ENCODE data around the gene ERN1. TPM values are rescaled to one million over a fixed set of nuclear protein-coding genes. Genes with fewer than 3 reads are reported as not detected.

The ERN1 gene
- total and polyA plus RNA-seq, 7 donors = 1.2 to 9.4 (median 7.4) TPM

DNA sequence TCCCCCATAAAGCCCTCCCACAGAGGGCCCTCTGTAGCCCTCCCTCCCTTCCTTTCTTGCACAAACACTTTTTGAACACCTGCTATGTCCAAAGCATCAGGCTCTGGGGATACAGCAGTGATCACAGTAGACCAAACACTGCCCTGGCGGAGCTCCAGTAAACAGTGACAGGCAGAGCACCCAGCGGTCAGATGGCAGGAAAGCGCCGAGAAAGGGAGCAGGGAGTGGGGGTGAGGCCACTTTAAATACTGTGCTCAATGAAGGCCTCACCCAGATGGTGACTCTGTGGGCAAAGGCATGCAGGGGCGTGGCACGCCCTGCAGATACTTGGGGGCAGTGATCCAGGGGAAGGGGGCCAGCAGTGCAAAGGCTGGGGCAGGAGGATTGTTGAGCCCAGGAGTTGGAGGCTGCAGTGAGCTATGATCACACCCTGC lies 124.2 kb downstream of the ERN1 start:
- 17 to 44% methylated on average over 6 of the region's 6 CpGs for WGBS, 2 donors
- peak overlapping the region in 3 of 4 donors; percentile 7 to 57 (median 28) for H3K27ac ChIP-seq

DNA sequence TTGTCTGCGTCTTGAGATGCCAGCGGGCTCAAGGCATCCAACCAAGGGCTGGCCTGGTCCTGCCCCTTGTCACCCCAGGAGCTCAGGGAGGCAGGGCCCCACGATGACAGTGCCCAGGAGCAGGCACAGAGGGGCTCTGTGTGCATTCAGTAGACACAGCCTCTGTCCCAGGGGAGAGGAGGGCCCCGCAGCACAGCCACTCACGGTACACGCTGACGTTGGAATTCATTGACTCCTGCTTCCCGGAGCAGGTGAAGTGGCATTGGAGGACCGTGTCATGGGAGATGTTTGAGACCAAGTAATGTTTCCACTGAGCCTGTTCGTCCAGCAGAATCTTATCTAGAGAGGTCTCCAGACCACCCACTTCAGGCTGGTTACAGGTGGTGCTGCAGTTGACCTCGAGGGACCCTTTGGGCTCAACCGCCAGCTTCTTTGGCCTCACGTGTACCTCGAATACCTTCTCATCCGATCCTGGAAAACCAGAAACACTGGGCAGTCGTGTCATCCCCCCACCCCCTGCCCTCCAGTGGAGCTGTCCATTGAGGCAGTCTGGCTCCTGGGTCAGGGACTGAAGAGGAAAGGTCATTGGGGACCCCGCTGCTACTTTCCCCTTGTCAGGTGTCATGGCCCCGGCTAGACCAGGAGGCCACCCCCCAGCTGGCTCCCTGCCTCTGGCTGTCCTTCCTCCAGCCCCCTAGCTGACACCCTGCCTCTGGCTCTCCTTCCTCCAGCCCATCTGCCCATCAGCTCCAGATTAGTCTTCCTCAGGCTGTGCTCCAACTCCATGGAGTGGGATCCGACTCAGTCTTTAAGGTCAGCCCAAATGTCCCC lies 124.8 kb downstream of the ERN1 start:
- no peaks in the 10 kb centered on the region for H3K9me3 ChIP-seq
- intact Hi-C loops (cut with DNase I) = no loop called here
- peak; percentile 59 for DNase-seq
- no peak overlapping the region for H3K4me3 ChIP-seq
- TF ChIP-seq EP300 (IDR thresholded peaks at IDR 0.05) (no peak), POLR2A (IDR thresholded peaks at IDR 0.05) (no peak), POLR2AphosphoS5 (IDR thresholded peaks at IDR 0.05) (no peak)
- TF ChIP-seq, protein P1, sequence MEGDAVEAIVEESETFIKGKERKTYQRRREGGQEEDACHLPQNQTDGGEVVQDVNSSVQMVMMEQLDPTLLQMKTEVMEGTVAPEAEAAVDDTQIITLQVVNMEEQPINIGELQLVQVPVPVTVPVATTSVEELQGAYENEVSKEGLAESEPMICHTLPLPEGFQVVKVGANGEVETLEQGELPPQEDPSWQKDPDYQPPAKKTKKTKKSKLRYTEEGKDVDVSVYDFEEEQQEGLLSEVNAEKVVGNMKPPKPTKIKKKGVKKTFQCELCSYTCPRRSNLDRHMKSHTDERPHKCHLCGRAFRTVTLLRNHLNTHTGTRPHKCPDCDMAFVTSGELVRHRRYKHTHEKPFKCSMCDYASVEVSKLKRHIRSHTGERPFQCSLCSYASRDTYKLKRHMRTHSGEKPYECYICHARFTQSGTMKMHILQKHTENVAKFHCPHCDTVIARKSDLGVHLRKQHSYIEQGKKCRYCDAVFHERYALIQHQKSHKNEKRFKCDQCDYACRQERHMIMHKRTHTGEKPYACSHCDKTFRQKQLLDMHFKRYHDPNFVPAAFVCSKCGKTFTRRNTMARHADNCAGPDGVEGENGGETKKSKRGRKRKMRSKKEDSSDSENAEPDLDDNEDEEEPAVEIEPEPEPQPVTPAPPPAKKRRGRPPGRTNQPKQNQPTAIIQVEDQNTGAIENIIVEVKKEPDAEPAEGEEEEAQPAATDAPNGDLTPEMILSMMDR (IDR thresholded peaks at IDR 0.05) = no peak
- 84 to 85% methylated on average over 19 of the region's 19 CpGs for WGBS, 2 donors
- H3K27ac ChIP-seq = peak overlapping the region in 2 of 4 donors; percentile 10 to 57
- H3K4me1 ChIP-seq = peaks cover 0 to 5% (median 0%) of the 10 kb centered on the region in 4 donors
- H3K36me3 ChIP-seq = no peaks in the 10 kb centered on the region
- H3K27me3 ChIP-seq = peaks cover 0 to 3% (median 0%) of the 10 kb centered on the region in 3 donors

More for the DNA sequence above, 124.2 kb downstream of the ERN1 start:
- peak; percentile 59 for DNase-seq
- Histone ChIP-seq H3K27me3 (no peaks in the 10 kb centered on the region), H3K4me1 (peaks cover 0 to 5% (median 0%) of the 10 kb centered on the region in 4 donors), H3K4me3 (peak overlapping the region in 1 of 4 donors; percentile 2), H3K9me3 (no peaks in the 10 kb centered on the region), H3K36me3 (no peaks in the 10 kb centered on the region)
- intact Hi-C loops (cut with DNase I) = no loop called here
- TF ChIP-seq EP300 (IDR thresholded peaks at IDR 0.05) (no peak), POLR2AphosphoS5 (IDR thresholded peaks at IDR 0.05) (no peak), POLR2A (IDR thresholded peaks at IDR 0.05) (no peak)
- TF ChIP-seq, protein P1 (IDR thresholded peaks at IDR 0.05) = no peak

DNA sequence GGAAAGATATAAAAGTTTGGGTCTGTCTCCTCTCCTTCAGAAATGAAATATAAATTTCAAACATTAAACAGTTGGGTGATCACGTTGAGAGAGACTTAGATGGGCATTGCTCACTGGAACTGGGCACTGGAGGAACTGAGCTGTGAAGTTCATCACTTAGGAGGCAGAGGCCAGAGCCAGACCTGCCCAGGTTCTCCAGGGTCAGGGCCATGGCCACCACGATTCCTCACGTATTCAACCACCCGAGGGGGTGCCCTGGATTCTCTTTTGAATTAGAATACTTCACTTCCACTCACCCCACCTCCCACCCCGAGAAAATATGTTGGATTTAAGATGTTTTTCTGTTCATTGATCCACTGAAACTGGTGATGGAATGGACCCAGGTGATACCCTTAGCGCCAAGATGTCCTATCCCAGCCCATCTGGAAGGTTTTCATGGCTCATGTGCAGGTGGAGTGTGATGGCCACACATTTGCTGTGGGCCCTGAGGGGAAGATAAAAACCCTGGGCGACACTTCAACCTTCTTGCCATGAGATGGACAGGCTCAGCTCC lies 125.7 kb downstream of the ERN1 start:
- peak; percentile 37 for DNase-seq
- no peak overlapping the region for H3K27ac ChIP-seq
- 93% methylated on average over 7 of the region's 7 CpGs for WGBS, 2 donors

DNA sequence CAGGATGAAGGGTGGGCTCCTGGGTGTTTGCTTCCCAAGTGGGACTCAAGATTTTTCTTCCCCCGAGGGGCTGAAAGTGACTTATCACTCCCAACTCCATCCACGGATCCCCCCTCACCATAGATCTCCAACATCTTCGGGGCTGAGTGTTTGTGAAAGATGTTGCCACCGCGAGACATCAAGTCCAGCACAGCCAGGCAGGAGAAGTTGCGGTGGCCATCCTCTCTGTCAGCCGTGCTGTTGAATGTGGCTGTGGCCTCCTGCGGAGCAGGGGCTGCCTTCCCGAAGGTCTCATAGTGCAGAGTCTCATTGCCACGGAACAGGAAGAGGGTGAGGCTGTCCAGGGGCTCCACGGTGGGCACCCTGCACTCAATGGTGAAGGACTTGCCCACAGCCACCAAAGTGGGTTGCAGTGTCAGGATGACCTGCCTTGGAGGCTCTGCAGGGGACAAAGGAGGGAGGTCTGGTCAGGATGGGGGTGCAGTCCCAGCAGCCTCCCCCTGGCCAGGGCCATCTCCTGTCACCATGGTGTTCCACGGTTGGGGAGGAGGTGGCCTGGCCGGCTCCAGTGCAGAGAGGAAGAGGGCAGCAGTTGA lies 126.3 kb downstream of the ERN1 start:
- Histone ChIP-seq H3K27me3 (peaks cover 7 to 18% (median 14%) of the 10 kb centered on the region in 3 donors), H3K9me3 (no peaks in the 10 kb centered on the region), H3K27ac (no peak overlapping the region), H3K4me1 (peaks cover 0 to 8% (median 4%) of the 10 kb centered on the region in 4 donors), H3K4me3 (no peak overlapping the region), H3K36me3 (no peaks in the 10 kb centered on the region)
- WGBS, 2 donors = 91 to 92% methylated on average over 13 of the region's 13 CpGs
- no peak for TF ChIP-seq EP300 (IDR thresholded peaks at IDR 0.05)
- TF ChIP-seq POLR2AphosphoS5 (IDR thresholded peaks at IDR 0.05) = no peak
- no peak for TF ChIP-seq POLR2A (IDR thresholded peaks at IDR 0.05)
- TF ChIP-seq, protein P1 (IDR thresholded peaks at IDR 0.05) = no peak
- intact Hi-C loops (cut with DNase I) = no loop called here
- DNase-seq = peak; percentile 56

More for the DNA sequence above, 125.7 kb downstream of the ERN1 start:
- Histone ChIP-seq H3K4me1 (peaks cover 0 to 5% (median 0%) of the 10 kb centered on the region in 4 donors), H3K36me3 (no peaks in the 10 kb centered on the region), H3K27me3 (peaks cover 2 to 12% (median 8%) of the 10 kb centered on the region in 3 donors), H3K9me3 (no peaks in the 10 kb centered on the region), H3K4me3 (no peak overlapping the region)
- intact Hi-C loops (cut with DNase I) = no loop called here
- TF ChIP-seq, protein P1 (IDR thresholded peaks at IDR 0.05) = no peak
- TF ChIP-seq POLR2A (IDR thresholded peaks at IDR 0.05) = no peak
- no peak for TF ChIP-seq EP300 (IDR thresholded peaks at IDR 0.05)
- TF ChIP-seq POLR2AphosphoS5 (IDR thresholded peaks at IDR 0.05) = no peak
